ENCODE data around the gene C1QTNF12. TPM values are rescaled to one million over a fixed set of nuclear protein-coding genes. Genes with fewer than 3 reads are reported as not detected.

C1QTNF12 gene, protein sequence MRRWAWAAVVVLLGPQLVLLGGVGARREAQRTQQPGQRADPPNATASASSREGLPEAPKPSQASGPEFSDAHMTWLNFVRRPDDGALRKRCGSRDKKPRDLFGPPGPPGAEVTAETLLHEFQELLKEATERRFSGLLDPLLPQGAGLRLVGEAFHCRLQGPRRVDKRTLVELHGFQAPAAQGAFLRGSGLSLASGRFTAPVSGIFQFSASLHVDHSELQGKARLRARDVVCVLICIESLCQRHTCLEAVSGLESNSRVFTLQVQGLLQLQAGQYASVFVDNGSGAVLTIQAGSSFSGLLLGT
- 2.6 TPM for total RNA-seq
- long read RNA-seq: 0 reads

DNA sequence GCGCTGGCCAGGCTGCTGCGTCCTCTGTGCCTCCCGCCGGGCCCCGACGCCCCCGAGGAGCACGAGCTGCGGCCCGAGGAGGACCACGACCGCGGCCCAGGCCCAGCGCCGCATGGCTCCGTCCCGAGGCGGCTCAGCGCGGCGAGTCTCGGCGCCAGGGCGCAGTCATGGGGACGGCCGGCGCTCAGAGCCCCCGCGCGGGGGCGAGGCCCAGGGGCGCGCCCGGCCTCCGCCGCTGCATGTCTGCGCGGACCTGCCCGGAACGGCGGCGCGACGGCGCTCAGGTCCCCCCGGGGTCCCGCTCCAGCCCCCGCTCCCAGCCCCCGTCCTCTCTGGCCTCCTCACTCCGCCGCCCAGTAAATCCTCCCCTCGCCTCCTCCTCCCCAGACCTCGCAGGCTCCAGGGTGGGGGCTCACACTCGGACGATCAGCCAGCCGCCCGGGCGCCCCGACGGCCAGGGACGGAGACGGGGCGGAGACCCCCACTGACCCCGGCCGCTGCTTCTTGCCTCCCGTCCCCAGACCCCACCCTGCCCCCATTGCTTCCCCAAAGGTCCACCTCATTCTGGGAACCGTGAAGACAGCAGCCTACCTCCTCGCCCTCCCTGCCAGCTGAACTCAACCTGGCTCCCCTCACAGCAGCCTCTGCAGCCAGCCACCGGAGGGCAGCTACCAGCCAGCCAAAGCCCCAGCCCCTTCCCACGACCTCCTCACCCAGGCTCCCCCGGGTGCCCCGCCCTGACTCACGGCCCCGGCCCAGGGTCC is at the start of gene C1QTNF12:
C1QTNF12 (minus strand) TSS at position 146 of the 764 bp plus-strand sequence; CDS start at position 114, 32 bp downstream.
- H3K4me1 ChIP-seq: no peaks in the 10 kb centered on the region
- H3K36me3 ChIP-seq: no peaks in the 10 kb centered on the region
- ATAC-seq: no peak
- peak; percentile 62 for DNase-seq
- no peak within 1 kb of the TSS for H3K27ac ChIP-seq
- intact Hi-C loops (cut with DNase I): no loop called here
- no peak within 1 kb of the TSS for H3K4me3 ChIP-seq
- no peaks in the 10 kb centered on the region for H3K9me3 ChIP-seq
- peaks cover 11% of the 10 kb centered on the region for H3K27me3 ChIP-seq
- TF ChIP-seq, protein P1, sequence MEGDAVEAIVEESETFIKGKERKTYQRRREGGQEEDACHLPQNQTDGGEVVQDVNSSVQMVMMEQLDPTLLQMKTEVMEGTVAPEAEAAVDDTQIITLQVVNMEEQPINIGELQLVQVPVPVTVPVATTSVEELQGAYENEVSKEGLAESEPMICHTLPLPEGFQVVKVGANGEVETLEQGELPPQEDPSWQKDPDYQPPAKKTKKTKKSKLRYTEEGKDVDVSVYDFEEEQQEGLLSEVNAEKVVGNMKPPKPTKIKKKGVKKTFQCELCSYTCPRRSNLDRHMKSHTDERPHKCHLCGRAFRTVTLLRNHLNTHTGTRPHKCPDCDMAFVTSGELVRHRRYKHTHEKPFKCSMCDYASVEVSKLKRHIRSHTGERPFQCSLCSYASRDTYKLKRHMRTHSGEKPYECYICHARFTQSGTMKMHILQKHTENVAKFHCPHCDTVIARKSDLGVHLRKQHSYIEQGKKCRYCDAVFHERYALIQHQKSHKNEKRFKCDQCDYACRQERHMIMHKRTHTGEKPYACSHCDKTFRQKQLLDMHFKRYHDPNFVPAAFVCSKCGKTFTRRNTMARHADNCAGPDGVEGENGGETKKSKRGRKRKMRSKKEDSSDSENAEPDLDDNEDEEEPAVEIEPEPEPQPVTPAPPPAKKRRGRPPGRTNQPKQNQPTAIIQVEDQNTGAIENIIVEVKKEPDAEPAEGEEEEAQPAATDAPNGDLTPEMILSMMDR (IDR thresholded peaks at IDR 0.05): no peak

DNA sequence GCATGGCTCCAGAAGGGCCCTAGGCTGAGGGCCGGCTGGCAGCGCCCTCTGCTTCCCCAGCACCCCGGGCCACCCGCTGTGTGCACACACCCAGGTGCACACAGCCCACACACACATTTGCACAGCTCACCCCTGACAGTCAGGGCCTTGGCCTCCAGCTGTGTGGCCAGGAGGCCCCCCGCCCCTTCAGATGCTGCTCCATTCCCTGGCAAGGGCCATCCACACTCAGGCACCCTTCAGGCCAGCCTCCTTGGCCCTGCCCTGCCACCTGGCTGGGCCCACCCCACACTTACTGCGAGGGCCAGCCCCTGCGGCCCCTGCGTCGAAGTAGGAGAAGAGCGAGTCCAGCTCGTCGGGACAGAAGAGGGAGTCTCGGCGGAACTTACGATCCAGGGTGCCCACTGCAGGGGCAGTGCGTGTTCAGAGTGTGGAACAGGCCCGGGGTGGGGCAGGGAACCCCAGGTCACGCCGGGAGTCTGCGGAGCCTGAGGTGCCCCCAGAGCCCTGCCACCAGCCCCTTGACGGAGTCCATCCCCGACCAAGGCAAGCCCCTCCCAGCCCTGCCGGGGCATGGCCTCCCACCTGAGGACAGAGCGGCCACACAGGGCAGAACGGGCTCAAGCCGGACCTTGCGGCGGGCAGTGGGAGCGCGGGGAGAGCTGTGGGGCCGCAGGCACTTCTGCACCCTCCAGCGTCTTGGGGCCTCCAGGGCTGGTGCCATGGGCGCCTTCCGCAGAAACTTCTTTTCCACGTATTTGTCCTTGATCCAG is 48.8 kb upstream of the C1QTNF12 start:
- no peaks in the 10 kb centered on the region for H3K4me1 ChIP-seq
- no peak for DNase-seq
- TF ChIP-seq, protein P1 (IDR thresholded peaks at IDR 0.05): no peak
- no peaks in the 10 kb centered on the region for H3K27me3 ChIP-seq
- no peaks in the 10 kb centered on the region for H3K9me3 ChIP-seq
- ATAC-seq: no peak
- no peaks in the 10 kb centered on the region for H3K36me3 ChIP-seq
- intact Hi-C loops (cut with DNase I): no loop called here
- no peak overlapping the region for H3K4me3 ChIP-seq
- H3K27ac ChIP-seq: no peak overlapping the region

DNA sequence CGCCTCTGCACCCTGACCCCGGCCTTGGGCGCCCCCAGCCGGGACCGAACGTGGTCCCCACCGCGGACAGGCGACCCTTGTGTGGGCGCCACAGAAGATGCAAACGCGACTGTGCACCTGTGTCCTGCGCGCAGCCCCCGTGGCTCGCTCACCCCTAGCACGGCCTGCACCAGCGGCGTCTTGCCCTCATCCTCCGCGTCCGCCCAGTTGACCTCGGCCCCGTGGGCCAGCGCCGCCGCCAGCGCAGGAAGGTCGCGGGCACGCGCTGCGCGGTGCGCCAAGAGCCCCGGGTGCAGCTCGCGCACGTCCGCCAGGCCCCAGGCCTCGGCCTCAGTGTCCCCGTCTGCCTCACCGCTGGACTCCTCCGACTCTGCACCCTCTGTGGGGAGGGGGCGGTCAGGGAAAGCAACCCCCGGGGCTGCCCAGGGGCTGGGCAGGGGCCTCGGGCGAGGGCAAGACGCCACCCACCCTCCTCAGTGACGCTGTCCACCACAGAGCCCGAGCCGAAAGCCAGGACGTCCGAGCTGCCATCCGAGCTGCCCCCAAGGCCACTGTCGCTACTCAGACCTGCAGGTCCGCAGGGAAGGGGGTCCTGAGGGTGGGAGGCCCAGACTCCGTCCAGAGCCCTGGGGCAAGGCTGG is 47.8 kb upstream of the C1QTNF12 start:
- DNase-seq (no peak), ATAC-seq (no peak)
- intact Hi-C loops (cut with DNase I): no loop called here
- H3K36me3 ChIP-seq: no peaks in the 10 kb centered on the region
- H3K4me3 ChIP-seq: no peak overlapping the region
- no peaks in the 10 kb centered on the region for H3K9me3 ChIP-seq
- H3K27ac ChIP-seq: no peak overlapping the region
- H3K4me1 ChIP-seq: no peaks in the 10 kb centered on the region
- TF ChIP-seq, protein P1 (IDR thresholded peaks at IDR 0.05): no peak
- H3K27me3 ChIP-seq: no peaks in the 10 kb centered on the region

DNA sequence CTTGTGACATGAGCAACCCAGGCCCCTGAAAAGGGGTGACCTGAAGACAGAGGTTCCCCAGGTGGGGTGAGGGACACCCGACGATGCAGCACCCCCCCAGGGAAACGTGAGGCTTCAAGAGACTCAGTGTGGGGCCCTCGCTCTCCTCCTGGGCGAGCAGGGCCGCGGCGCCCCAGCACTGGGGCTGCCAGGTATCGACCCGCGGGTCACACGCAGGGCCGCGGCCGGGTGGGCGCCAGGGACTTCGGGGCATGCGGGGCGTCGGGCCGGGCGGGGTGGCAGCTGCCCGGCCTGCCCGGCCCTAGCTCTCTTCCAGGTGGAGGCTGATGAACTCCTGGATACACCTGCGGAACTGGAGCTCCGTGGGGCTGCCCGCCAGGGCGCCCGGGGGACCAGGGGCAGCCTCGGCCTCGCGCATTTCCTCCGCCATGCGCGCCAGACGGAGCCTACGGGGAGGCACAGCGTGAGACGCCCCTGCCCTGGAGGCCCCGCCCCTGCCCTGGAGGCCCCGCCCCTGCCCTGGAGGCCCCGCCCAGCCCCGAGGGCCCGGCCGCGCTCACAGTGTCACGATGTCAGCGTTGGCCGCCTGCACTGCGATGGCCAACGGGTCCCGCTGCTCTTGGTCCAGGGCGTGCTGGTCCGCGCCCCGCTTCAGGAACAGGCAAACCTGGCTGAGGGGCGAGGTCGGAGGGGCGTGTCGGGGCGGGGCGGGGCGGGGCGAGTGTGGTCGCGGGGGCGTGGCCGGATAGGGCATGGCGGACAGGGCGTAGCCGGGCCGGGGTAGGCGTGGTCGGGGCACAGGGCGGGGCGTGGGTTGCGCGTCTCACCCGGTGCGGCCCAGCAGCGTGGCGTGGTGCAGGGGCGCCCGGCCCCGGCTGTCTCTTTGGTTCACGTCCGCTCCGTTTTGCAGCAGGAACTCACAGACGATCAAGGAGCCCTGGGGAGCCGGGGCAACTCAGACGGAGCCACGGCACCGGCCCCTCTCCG is 47.0 kb upstream of the C1QTNF12 start:
- DNase-seq (no peak), ATAC-seq (peak; percentile 5)
- Histone ChIP-seq H3K27me3 (no peaks in the 10 kb centered on the region), H3K4me1 (no peaks in the 10 kb centered on the region), H3K4me3 (no peak overlapping the region), H3K36me3 (no peaks in the 10 kb centered on the region), H3K9me3 (no peaks in the 10 kb centered on the region), H3K27ac (no peak overlapping the region)
- intact Hi-C loops (cut with DNase I): no loop called here
- TF ChIP-seq, protein P1 (IDR thresholded peaks at IDR 0.05): no peak

Measured in upper lobe of right lung (tissue), 1 donor.